Activated CD4-positive, CD25-positive, alpha-beta regulatory T cell treated with anti-CD3 and anti-CD28 coated beads, Interleukin-2, amount 50 U/mL, for 24 hours (primary cell): ENCODE measurements around the gene TNIK.
A peak's percentile ranks its signal among the peaks of the same experiment; 100 is the strongest.

Experiments
- ATAC-seq, 2 donors: fragments of 150-1000 bp; cut with Tn5 transposase; one replicate each; pipeline ENCODE4 v1.10.0; 2021; ENCODE audit warnings: mild to moderate bottlenecking in 1 of 2, moderate library complexity in 1 of 2

TNIK gene

DNA sequence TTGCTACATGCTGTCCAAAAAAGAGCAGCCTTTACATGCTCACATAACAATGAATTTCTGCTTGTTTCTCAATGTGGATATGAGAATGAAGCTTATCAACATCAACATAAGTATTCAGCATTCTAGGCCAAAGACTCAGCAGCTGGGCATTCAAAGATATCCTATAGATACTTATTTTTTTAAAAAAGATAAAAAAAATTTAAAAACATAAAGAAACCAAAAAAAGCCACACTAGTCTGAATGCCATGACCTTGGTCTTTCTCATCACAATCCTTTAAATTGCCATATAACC is 182.0 kb downstream of the TNIK start:
- no peak for ATAC-seq

DNA sequence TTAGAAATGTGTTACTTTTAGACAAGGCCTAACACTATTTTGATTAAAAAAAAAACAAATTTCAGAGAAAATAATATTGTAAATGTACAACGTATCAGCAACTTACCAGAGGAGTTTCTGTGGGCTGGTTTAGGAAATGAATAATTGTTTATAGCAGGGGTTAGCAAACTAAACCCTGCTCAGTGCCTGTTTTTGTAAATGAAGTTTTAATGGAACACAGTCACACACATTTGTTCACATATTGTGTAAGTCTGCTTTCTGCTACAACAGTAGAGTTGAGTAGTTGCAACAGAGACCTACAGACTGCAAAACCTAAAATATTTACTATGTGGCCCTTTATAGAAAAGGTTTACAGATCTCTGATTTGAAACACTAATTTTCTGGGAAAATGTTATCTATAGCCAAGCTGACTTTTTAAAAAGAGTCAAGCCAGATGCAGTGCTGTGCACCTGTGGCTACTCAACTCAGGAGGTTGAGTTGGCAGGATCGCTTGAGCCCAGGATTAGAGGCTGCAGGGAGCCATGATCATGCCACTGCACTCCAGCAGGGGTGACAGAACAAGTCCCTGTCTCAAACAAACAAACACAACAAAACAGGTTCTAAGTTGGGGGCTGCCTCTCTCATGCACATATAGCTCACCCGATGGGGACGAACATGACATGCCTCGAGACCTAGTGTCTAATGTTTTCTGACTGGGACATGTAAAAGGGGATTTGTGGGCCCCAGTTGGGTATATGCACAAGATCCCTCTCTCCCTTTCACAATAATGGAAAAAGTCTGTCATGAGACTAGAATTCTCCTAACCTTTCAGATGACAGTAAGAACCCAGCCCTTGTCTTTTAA is 182.5 kb downstream of the TNIK start:
- peak in 1 of 2 donors; percentile 49 for ATAC-seq

DNA sequence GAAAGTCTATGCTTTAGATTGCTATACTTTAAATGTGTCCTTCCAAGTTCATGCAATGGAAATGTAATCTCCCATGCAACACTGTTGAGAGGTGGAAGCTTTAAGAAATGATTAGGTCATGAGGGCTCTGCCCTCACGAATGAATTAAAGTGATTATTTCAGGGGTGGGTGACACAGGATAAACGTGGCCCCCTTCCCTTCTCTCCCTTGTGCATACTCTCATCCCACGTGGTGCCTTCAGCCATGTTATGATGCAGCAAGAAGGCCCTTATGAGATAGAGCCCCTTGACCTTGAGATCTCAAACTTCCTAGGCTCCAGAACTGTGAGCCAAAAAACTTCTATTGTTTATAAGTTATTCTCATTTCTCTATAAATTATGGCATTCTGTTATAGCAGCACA is 183.3 kb downstream of the TNIK start:
- ATAC-seq = no peak

- peak; percentile 31 to 59 for ATAC-seq
Observed at GRCh38 chr3:171274222-171274621, 186.0 kb downstream of the TNIK start.

GRCh38 chr3:171270541-171270940 is 189.7 kb downstream of the TNIK start:
- no peak for ATAC-seq

DNA sequence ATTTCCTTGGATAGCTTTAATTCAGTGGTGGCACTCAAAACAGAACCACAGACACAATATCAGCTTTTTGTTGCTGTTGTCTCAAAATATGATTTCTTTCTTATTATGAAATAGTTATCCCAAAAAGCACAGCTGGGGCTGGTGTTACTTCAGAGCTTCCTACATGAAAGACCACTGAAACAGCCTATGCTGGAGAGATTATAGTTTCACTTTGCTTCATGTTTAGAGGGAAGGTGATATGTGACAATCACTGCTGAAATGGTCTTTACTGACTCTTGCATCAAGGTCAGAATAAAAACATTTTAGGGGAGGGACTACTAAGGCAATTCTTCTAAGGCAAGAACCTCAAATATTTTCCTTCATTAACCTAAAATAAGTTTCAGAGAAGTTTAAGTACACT is 190.7 kb downstream of the TNIK start:
- peak in 1 of 2 donors; percentile 10 for ATAC-seq

- no peak for ATAC-seq
Observed at GRCh38 chr3:171268677-171269076, 191.5 kb downstream of the TNIK start.

GRCh38 chr3:171267104-171267503 is 193.1 kb downstream of the TNIK start:
- ATAC-seq = peak; percentile 96 to 97

GRCh38 chr3:171266740-171267073 is 193.5 kb downstream of the TNIK start:
- ATAC-seq = no peak

DNA sequence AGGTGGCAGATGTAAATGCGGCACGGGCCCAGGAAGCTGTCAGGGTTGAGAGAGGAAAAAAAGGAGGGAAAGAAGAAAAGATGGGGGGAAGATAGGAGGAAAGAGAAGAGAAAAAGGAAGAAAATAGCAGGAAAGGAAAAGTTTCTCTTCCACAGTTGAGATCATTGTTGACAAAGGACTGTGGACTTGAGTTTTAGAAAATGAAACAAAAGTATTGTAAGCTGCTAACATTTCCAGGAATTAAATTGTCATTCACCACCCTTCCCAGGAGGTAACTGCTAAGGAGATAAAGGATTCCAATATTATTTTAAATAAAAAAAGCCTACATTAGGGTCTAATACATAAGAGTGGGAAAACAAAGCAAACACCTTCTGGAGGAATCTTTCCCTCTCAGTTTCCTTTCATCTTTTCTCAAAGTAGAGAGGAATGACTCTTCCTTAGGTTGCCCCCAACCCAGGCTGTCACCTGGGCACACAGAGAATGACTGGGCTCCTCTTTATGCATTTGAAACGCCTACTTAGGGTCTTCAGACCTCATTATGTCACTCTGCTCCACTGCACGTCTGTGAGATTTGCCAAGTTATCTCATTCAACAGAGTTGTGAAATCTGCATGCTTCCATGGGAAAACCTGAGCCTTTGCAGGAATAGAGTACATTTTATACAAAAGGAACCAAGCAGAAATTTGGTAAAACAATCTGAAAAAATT is 194.0 kb downstream of the TNIK start:
- no peak for ATAC-seq

DNA sequence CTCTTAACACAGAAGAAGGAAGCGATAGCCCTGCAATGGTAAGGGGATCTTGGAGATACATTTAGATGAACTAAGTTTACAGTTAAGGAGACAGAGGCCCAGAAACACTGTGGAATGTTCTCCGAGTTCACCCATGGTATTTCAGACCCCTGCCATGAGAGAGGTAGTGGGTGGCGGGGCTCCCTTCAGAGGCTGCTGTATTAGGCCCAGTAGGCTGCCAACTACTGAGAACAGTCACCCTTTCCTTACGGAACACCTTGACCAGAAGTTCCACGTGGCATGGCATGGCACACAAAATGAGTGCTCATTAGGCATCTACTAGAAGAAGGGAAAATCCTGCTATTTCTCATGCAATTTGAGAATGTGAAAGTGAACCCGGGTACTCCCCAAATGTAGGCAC is 195.4 kb downstream of the TNIK start:
- no peak for ATAC-seq

- ATAC-seq = no peak
Observed at GRCh38 chr3:171262431-171262830, 197.8 kb downstream of the TNIK start.

DNA sequence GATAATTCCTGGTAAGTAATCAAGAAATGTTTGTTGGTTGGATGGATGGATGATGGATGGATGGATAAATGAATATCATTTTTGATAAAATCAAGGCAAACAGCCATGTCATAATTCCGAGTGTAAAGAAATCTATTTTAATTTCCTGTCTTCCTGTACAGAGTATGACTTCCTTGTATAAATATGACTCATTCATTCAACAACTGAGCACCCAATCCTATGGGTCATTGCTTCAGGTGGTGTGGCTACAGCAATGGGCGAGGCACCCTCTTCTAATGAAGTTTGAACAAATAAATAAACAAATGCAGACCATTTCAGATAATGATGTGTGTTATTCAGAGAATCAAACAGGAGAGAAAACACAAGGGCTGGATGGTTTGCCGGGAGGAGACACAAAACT is 198.7 kb downstream of the TNIK start:
- peak in 1 of 2 donors; percentile 19 for ATAC-seq

DNA sequence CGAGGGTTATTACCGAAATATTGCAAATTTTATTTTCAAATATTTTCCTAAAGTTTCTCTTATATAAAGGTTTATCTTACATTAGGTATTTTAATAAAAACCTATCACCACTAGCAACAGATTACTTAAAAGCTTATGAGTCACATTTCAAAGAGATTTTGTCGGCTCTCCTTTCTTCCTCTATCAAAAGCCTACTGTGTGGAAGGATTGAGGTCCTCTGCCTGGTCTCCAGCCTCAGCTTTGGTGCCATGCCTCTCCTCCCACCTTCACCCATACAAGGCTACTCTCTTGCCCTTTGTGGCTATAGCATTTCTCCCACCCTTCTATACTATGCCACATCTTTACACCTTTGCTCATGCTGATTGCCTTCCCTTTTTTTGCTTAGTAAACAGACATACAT is 199.3 kb downstream of the TNIK start:
- no peak for ATAC-seq

GRCh38 chr3:171260466-171260865 is 199.7 kb downstream of the TNIK start:
- no peak for ATAC-seq

DNA sequence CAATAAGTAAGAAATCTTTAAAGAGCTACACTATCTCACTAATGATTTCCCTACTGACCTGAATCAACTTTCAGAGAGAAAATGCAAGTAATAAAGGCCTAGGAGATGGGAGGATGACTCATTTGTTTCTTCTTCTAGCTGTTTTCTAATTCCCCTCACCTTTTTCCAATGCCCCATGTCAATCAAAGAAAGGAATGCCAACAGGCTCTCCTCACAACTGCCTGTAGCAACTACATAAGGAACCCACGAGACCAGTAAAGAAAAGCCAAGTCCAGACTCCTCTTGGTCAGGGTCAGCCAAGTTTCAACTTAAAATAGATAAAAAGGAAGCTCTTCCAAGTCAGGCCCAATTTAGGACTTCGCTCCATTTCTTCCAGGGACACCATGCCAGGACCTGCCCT is 201.9 kb downstream of the TNIK start:
- ATAC-seq = peak in 1 of 2 donors; percentile 15

- peak; percentile 53 to 58 for ATAC-seq
Observed at GRCh38 chr3:171257251-171258203, 202.7 kb downstream of the TNIK start.

- peak; percentile 6 to 36 for ATAC-seq
Observed at GRCh38 chr3:171256445-171257250, 203.6 kb downstream of the TNIK start.

DNA sequence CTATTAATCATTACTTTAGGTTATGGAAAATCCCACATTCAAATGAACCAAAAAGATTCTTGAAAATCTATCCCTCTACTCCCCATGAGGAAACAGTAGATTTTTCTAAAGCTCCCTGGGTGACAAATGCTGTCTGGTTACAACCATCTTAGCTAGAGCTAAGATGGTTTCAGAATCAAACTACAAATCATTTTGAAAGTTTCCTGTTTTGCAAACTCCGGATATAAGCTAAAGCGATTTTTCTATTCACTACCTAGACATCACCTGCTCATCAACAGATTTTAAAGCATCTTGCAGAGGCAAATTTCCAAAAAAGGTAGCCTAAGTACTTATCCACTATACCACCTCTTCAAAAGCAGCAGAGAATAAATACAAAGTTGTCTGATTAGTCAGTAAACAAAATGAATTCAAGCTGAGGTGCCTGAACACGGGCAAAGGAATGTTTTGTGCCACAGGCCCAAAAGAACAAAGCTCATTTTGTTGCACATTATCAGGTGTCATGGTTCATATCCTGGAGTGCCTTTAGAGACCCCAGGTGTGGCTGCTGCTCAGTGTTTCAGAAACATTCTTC is 204.9 kb downstream of the TNIK start:
- peak; percentile 57 to 68 for ATAC-seq

DNA sequence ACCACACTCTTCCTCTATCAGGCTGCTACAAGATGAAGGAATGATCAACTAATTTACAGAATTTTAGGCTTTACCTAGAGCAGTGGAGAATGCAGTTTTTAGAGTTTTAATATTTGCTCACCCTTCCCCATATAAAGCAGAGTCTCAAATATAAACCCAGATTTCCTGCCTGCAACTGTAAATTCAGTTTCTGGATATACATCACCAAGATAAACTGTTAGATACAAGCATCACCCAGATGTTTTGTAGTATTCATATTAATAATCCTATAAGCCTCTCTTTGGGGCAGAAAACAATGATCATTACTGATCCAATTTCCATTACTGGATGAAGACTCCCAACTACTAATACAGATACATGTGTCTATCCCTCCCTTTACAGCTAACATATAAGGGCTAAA is 205.9 kb downstream of the TNIK start:
- ATAC-seq = no peak

DNA sequence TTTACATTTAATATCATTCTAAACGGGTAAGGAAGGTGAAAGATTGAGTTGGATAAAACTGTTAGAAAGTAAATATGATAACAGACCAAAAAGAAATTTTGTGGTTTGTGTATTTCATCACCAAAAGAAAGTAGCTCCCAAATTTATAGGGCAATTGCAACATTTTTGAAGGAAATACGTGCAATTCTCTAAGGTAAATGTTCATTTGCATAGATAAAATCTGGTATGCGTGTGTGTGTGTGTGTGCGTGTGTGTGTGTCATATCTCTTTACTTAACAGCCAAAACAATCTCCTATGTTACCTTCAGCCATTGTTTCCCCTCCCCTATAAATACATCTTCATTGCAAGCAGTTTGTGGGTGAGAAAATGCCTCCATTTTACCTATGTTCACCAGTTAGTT is 208.4 kb downstream of the TNIK start:
- ATAC-seq = no peak

- ATAC-seq = no peak
Observed at GRCh38 chr3:171250444-171250843, 209.8 kb downstream of the TNIK start.
